NAMALWA (cell line): ENCODE results near the gene FLII.
A peak's percentile ranks its signal among the peaks of the same experiment; 100 is the strongest.

Source experiments
- DNase-seq: peaks from one replicate; pipeline ENCODE4 v3.0.0-alpha.2; 2015; ENCODE audit warnings: low spot score

FLII gene

DNA sequence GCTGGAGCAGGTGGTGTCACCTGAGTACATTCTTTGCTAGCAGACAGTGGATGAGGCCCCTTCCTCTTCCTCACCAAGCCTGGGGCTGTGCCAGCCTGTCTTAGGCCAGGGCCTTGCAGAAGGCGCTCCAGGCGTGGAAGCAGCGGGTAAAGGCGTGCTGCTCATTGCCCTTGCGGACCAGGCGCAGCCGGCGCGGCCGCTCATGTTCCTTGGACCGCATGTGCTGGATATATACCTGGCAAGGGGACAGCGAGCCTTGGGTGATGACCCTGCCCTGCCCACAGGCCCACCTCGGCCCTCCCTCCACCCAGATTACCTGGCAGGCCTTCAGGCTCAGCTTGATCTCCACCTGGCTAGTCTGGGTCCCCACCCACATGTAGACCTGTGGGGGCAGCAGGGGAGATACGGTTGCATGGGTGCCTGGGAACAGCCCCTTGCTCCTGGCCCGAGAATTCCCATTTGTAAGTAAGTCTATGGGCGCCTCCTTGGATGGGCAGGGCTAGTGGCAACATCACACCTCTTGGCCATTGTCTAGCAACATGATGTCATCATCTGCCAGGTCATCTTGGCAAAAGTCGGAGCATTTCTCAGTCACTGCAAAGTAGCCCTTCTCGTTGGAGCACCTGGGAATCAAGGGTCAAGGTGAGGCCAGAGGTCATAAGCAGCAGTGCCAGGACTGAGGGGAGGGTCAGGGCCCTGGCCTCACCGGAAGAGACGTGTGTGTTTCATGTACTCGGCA is 13.3 kb downstream of the FLII start:
- DNase-seq: no peak

DNA sequence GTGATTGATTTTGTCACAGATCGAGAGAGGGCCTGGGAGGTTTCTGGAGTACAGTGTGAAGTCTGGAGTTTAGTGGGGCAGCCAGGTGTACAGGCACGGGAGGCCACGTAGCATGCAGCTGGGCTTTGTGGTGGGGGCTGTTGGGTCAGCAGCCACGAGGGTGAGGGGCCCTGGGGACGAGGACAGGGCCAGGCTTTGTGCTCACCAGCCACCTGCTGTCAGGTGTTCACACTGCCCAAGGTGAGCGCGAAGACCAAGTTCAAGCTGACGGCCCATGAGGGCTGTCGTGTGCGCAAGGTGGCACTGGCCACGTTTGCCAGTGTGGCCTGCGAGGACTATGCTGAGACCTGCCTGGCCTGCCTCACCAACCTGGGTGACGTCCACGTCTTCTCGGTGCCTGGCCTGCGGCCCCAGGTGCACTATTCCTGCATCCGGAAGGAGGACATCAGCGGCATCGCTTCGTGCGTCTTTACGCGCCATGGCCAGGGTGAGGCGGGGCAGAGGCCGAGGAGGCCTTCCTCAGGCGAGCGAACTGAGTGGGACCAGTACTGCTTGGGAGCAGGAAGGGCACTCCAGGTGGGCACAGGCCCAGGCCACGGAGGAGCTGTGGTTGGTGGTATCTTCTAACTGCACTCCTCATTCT is 17.2 kb downstream of the FLII start:
- DNase-seq: no peak

- DNase-seq: no peak
Measured at GRCh38 chr17:18240449-18240848, 18.1 kb downstream of the FLII start.

DNA sequence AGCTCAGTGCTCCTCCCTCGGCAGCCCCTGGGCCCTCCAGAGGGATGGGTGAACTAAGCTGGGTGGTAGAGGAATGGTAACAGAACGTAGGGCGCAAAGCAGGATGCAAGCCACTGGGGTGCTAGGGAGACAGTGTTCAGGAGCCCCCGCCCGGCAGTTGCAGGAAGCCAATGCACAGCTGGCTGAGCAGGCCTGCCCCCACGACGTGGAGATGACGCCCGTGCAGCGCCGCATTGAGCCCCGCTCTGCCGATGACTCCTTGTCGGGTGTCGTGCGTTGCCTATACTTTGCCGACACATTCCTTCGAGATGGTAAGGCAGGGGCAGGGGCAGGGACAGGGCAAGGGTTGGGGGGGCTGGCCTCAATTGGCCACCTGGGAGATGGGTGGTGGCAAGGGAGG is 20.2 kb downstream of the FLII start:
- DNase-seq: no peak

- DNase-seq: no peak
Measured at GRCh38 chr17:18237461-18237860, 21.1 kb downstream of the FLII start.

DNA sequence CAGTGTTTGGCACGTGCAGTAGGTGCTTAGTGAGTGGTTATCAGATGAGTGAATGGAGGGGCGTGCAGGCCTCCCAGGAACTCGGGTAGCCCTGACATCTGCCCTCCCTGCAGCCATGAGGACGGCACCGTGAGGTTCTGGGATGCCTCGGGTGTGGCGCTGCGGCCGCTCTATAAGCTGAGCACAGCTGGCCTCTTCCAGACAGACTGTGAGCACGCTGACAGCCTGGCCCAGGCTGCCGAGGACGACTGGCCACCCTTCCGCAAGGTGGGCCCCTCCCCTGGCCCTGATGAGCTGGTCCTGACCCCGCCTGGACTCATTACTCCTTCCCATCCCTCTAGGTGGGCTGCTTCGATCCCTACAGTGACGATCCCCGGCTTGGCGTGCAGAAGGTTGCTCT is 22.0 kb downstream of the FLII start:
- no peak for DNase-seq

- no peak for DNase-seq
Measured at GRCh38 chr17:18235743-18236256, 22.7 kb downstream of the FLII start.

DNA sequence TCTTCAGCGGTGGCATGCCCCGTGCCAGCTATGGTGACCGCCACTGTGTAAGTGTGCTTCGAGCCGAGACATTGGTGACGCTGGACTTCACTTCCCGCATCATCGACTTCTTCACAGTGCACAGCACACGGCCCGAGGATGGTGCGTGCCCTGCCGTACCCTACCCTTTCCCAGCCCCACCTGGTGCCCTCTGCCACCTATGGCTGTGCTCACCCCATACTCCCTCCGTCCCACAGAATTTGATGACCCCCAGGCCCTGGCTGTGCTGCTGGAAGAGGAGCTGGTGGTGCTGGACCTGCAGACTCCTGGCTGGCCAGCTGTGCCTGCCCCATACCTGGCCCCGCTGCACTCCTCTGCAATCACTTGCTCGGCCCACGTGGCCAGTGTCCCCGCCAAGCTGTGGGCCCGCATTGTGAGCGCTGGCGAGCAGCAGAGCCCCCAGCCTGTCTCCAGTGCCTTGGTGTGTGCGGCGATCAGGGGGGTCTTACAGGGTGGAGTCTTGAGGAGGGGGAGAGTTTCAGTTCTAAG is 23.6 kb downstream of the FLII start:
- no peak for DNase-seq

DNA sequence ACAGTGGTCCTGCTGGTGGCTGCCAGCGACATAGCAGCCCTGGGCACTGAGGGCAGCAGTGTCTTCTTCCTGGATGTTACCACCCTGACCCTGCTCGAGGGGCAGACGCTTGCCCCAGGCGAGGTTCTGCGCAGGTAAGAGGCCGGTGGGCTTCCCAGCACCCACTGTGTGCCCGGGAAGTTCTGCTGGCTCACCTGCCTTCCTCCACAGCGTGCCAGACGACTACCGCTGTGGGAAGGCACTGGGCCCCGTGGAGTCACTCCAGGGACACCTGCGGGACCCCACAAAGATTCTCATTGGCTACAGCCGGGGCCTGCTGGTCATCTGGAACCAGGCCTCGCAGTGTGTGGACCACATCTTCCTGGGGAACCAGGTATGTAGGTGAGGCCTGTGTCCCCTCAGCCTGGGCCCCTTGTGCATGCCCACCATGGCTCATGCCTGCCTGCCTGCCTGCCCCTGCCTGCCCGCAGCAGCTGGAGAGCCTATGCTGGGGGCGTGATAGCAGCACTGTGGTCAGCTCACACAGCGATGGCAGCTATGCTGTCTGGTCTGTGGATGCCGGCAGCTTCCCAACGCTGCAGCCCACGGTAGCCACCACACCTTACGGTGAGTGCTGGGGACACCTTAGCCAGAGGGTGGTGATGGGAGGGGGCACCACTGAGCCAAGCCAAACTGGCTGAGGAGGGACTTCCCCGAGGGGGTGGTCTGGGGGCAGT is 24.6 kb downstream of the FLII start:
- no peak for DNase-seq

DNA sequence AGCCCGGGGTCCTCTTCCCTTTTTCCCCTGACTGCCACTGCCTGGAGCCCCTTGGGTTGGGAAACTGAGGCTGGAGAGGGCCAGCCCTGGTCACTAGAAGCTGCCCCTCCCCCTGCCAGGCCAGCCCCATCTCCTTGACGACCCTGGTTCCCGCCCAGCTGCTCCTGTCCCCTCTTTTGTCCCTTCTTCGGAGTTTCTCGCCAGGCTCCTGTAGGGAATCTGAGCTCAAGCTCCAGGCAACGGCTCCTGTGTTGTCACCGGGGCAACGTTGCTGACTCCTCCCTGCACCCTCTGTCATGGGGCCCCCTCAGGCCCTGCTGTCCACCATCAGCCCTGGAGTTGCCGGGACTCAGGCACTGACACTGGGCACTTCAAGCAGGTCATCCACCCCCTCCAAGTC is 27.4 kb downstream of the FLII start:
- no peak for DNase-seq

DNA sequence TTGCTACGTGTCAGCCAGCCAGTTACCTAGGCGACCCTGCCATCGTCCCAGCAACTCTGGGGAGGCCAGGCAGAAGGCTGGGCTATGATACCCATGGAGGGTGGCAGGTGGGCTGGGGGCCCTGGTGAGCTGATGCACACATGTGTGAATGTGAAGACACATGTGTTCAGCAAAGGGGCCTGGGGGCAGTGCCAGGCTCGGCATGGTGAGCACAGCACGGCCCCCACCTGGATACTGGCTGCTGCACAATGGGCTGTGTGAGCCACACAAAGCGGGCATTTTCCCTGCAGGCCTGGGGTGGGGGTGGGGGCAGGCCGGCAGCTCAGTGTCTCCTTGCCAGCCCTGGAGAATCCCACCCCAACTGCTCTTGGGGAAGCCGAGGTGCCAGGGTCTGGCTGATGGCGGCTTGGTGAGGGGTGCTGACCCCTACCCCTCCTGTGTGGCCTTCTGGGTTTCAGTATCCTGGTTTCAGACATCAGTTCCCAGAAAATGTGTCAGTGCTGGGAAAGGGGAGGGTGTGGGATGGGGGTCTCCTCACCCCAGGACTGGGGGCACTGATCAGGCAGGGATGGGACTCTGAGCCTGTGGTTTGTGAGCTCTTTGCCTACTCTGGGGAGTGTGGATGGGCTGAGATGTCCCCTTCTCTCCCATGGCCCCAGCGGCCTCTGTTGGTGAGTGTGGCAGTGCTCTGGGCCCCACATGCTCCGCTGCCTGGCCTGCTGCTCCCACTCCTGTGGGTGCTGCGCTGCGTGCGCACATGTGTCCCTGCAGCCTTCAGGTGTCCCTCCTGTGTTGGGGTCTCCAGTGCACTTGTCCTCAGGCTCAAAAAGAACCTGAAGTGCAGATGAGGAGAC is 28.0 kb downstream of the FLII start:
- DNase-seq: no peak

GRCh38 chr17:18229771-18230170 is 28.8 kb downstream of the FLII start:
- no peak for DNase-seq

GRCh38 chr17:18229254-18229653 is 29.3 kb downstream of the FLII start:
- no peak for DNase-seq

DNA sequence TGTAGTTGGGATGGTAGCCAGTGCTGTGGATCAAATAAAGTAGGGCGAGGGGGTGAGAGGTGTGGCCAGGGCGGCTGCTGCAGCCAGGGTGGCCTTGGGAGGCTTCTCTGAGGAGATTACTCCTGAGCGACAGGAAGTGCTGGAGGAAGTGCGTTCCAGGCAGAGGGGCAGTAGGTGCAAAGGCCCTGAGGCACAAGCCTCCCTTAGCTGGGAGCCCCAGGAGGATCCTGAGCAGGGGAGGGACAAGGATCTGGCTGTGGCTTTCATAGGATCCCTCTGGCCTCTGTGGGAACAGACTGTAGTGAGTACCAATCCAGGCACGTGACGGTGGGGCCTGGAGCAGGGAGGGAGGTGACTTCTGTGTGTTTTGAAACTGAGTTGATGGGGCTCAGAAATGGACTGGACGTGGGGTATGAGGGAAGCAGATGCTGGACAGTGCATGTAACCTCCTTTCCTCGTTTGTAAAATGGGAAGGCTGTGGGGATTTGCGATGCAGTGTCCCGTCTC is 30.3 kb downstream of the FLII start:
- no peak for DNase-seq

DNA sequence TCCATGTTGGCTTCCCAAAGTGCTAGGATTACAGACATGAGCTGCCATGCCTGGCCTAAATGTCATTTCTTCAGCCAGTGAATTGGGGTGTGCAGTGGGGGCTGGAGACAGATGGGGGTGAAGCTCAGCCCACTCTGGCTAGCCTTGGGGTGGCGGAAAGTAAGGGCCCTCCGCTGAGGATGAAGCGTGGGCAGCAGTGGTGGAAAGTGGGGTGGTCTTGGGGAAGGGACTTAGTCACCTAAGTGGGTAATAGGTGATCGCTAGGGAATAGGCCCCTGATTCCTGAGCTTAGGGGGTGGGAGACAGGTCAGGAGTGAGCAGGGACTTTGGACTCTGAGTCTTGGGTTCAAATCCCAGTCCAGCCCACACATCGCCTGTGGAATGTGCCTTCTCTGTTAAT is 30.9 kb downstream of the FLII start:
- no peak for DNase-seq

- no peak for DNase-seq
Measured at GRCh38 chr17:18226284-18226945, 32.1 kb downstream of the FLII start.

DNA sequence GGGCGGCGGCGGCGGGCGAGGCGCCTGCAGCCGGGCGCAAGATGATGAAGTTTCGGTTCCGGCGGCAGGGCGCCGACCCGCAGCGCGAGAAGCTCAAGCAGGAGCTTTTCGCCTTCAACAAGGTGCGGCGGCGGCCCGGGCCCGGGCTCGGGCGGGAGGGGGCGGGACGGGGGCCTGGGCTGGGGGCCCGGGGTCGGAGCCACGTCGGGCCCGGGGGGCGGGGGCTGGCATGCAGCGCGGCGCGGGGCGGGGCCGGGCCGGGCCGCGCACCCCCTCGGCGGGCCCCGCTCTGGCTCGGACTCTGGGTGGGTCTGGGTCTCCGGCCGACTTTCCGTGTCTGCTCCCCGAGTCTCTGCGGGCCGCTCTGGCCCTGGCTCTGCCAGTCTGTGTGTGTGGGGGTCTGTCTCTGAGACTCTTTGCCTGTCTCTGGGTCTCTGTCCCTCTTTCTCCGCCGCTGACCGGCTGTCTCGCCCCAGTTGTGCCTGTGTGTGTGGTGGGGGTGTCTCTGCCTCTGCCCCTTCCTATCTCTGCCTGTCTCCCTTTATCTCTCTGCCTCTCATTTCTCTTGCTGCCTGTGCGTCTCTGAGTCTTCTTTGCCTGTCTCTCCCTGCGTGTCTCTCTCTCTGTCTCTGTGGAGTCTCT is 32.8 kb downstream of the FLII start:
- no peak for DNase-seq

DNA sequence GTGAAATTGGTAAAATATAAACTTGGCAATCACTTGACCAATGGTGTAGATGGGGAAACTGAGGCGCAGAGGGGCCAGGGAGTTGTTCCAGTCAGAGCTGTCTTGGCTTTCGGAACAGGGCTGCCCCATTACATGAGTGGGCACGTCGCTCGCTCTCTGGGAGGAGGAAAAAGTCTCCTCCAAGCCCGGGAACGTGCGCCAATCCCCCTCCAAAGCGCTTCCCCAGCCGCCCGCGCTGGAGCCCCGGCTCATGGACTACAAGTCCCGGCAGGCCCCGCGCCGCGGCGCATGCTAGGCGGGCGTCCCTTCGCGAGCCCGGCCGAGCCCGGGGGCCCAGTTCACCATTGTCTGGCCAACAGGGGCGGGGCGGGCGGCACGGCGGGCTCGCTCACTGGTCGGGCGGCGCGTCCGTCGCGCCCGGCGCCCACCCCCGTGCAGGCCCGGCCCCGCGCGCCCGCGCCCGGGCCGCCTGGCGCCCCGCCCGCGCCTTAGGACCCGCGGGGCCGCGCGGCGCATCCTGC is 33.4 kb downstream of the FLII start, which contains the start of gene LLGL1:
Gene LLGL1, plus strand, starts transcription at position 515 of the 521 bp plus-strand sequence. CDS start 48 bp downstream, outside the sequence.
- peak; percentile 87 for DNase-seq

- DNase-seq: no peak
Measured at GRCh38 chr17:18224387-18225120, 34.0 kb downstream of the FLII start.

- no peak for DNase-seq
Measured at GRCh38 chr17:18224053-18224386, 34.5 kb downstream of the FLII start.
